K562 (cell line): ENCODE results near the gene CCDC15. TPM values are rescaled to one million over a fixed set of nuclear protein-coding genes. Genes with fewer than 3 reads are reported as not detected.

Experiments
- ATAC-seq: fragments of 200-7000 bp; cut with Tn5 transposase; 3 replicates; pipeline ENCODE4 v1.9.1; 2020; ENCODE audit warnings: moderate library complexity
- BruUV-seq: library from RNA; stranded (reverse); fragments of 400-500 nt; replicated peaks from 2 replicates; lab custom pipeline; 2021; lab: Mats Ljungman, UMichigan
- CTCF ChIA-PET: fragments of 300-600 bp; formaldehyde crosslinking; extraction: SDS; loops from one replicate; lab custom pipeline; 2021; ENCODE audit warnings: low intra/inter-chr PET ratio; lab: Yijun Ruan, JAX
- POLR2A ChIA-PET: fragments of 300-600, 350-650 bp; sonication (Branson Sonifier 250); formaldehyde crosslinking; extraction: SDS; loops from one replicate; lab custom pipeline; 2021; ENCODE audit warnings: antibody characterized with exemption, inconsistent platforms; lab: Yijun Ruan, JAX
- DNase-seq, 4 experiments: peaks; one replicate each; pipeline versions ENCODE4 v3.0.0 to v3.0.0-alpha.2; 2011 to 2018; ENCODE audit warnings: low spot score in 3 of 4, mixed read lengths in 3 of 4; ENCODE audit errors: extremely low read depth in 1 of 4
- FAIRE-seq: peaks from 2 replicates; lab custom pipeline; 2011; peaks lifted over from hg19 to GRCh38; lab: Jason Lieb, UNC
- H2AFZ ChIP-seq: 2 replicates; pipeline ENCODE4 v1.6.0; 2011; ENCODE audit warnings: low read depth, low read length, control low read depth, inconsistent platforms
- H3K27ac ChIP-seq: fragments of 200-600 bp; 3 replicates; pipeline ENCODE4 v1.8.0; 2011; ENCODE audit warnings: low read depth, mild to moderate bottlenecking, control low read depth, inconsistent platforms, low read length, moderate library complexity, mixed read lengths; ENCODE audit errors: extremely low read depth
- H3K27me3 ChIP-seq, 2 experiments: fragments of 300-600 bp in 1 of 2; 2 replicates in 1 of 2; 3 replicates in 1 of 2; pipeline versions ENCODE4 v1.6.0 to v1.8.0; 2011; ENCODE audit warnings: inconsistent platforms in 2 of 2, low read length in 2 of 2, mild to moderate bottlenecking in 1 of 2, mixed read lengths in 1 of 2, moderate library complexity in 1 of 2; ENCODE audit not compliant: control insufficient read depth in 2 of 2, insufficient read depth in 2 of 2
- H3K36me3 ChIP-seq: fragments of 300-600 bp; 3 replicates; pipeline ENCODE4 v1.8.0; 2011; ENCODE audit warnings: mild to moderate bottlenecking, low read length, inconsistent platforms; ENCODE audit not compliant: control insufficient read depth, insufficient read depth
- H3K4me1 ChIP-seq, 2 experiments: fragments of 200-600 bp in 1 of 2; replicated peaks in 1 of 2; 2 replicates in 1 of 2; 3 replicates in 1 of 2; pipeline versions ENCODE4 v1.5.1 to v1.8.0; 2011; ENCODE audit warnings: inconsistent platforms in 2 of 2, low read length in 2 of 2, mild to moderate bottlenecking in 1 of 2, mixed read lengths in 1 of 2, moderate library complexity in 1 of 2; ENCODE audit not compliant: control insufficient read depth in 2 of 2, insufficient read depth in 2 of 2
- H3K4me2 ChIP-seq: 2 replicates; pipeline ENCODE4 v1.6.1; 2011; ENCODE audit warnings: low read length, control low read depth, inconsistent platforms, mixed read lengths; ENCODE audit not compliant: insufficient read depth
- H3K4me3 ChIP-seq: fragments of 200-600 bp; sonication (generic), shearing (Covaris generic); 2 replicates; pipeline ENCODE4 v1.5.1; 2016; ENCODE audit warnings: control low read depth, inconsistent platforms
- H3K79me2 ChIP-seq: fragments of 200-600 bp; 3 replicates; pipeline ENCODE4 v1.8.0; 2011; ENCODE audit warnings: low read length, inconsistent platforms; ENCODE audit not compliant: control insufficient read depth, insufficient read depth
- H3K9ac ChIP-seq, 2 experiments: 2 replicates each; pipeline versions ENCODE4 v1.6.0 to v1.6.1; 2011; ENCODE audit warnings: low read depth in 2 of 2, low read length in 2 of 2, control low read depth in 1 of 2, inconsistent platforms in 1 of 2, mild to moderate bottlenecking in 1 of 2, mixed read lengths in 1 of 2; ENCODE audit not compliant: insufficient read depth in 1 of 2
- H3K9me1 ChIP-seq: one replicate; pipeline ENCODE4 v1.6.0; 2011; ENCODE audit warnings: inconsistent platforms, mild to moderate bottlenecking, low read length, moderate library complexity; ENCODE audit not compliant: control insufficient read depth, insufficient read depth
- H3K9me3 ChIP-seq: replicated peaks from 2 replicates; pipeline ENCODE4 v1.5.1; 2011; ENCODE audit warnings: low read depth, low read length, inconsistent platforms; ENCODE audit not compliant: control insufficient read depth, insufficient read depth
- H4K20me1 ChIP-seq: replicated peaks from 2 replicates; pipeline ENCODE4 v1.6.1; 2011; ENCODE audit warnings: low read length, inconsistent platforms, mixed read lengths; ENCODE audit not compliant: control insufficient read depth, insufficient read depth
- ASH1L ChIP-seq: fragments of 450-650 bp; IDR thresholded peaks from 2 replicates; pipeline ENCODE4 v1.6.1; 2018; ENCODE audit warnings: borderline replicate concordance, mild to moderate bottlenecking, low read depth; ENCODE audit not compliant: partially characterized antibody
- BCL6 ChIP-seq: fragments of 250-450 bp; sonication (Bioruptor Pico); IDR thresholded peaks from 2 replicates; pipeline ENCODE4 v1.4.0; 2020
- BRF1 ChIP-seq: IDR thresholded peaks from 3 replicates; pipeline ENCODE4 v1.6.1; 2011; ENCODE audit warnings: borderline replicate concordance, mild to moderate bottlenecking; ENCODE audit not compliant: insufficient read length; ENCODE audit errors: extremely low read depth
- CBFA2T3 ChIP-seq: fragments of 450-650 bp; IDR thresholded peaks from 2 replicates; pipeline ENCODE4 v1.6.1; 2017
- EWSR1 ChIP-seq: fragments of 450-650 bp; IDR thresholded peaks from 2 replicates; pipeline ENCODE4 v1.6.1; 2018; ENCODE audit warnings: borderline replicate concordance, mild to moderate bottlenecking, low read depth, moderate library complexity; ENCODE audit not compliant: partially characterized antibody
- GATA2 ChIP-seq: sonication (generic); formaldehyde crosslinking; IDR thresholded peaks from 2 replicates; pipeline ENCODE4 v1.4.0; 2020; ENCODE audit warnings: mild to moderate bottlenecking, missing genetic modification reagents
- LEF1 ChIP-seq: fragments of 450-650 bp; IDR thresholded peaks from 2 replicates; pipeline ENCODE4 v1.6.1; 2016; ENCODE audit warnings: mild to moderate bottlenecking
- OTX1 ChIP-seq: fragments of 450-650 bp; formaldehyde crosslinking; IDR thresholded peaks from 2 replicates; pipeline ENCODE4 v1.4.0; 2022; ENCODE audit warnings: mild to moderate bottlenecking
- PHF8 ChIP-seq: fragments of 200-600 bp; sonication (generic); IDR thresholded peaks from 2 replicates; pipeline ENCODE4 v1.6.1; 2012; ENCODE audit warnings: mixed run types, mild to moderate bottlenecking, inconsistent platforms, low read length, moderate library complexity, borderline replicate concordance
- SP2 ChIP-seq: IDR thresholded peaks from 2 replicates; pipeline ENCODE4 v1.6.1; 2011; ENCODE audit warnings: mild to moderate bottlenecking, low read depth, low read length, moderate library complexity; ENCODE audit not compliant: poor library complexity, severe bottlenecking; ENCODE audit errors: extremely low read depth
- SRSF1 ChIP-seq: fragments of 200-400 bp; formaldehyde crosslinking; IDR thresholded peaks from 2 replicates; pipeline ENCODE4 v1.6.1; 2017; ENCODE audit warnings: mild to moderate bottlenecking, low read depth, low read length, moderate library complexity
- TBP ChIP-seq: optimal IDR thresholded peaks from 2 replicates; pipeline ENCODE3; 2011; ENCODE audit warnings: low read depth, low read length, improper control_type of control experiment
- TSC22D4 ChIP-seq: fragments of 450-650 bp; IDR thresholded peaks from 2 replicates; pipeline ENCODE4 v1.6.1; 2016; ENCODE audit warnings: missing genetic modification characterization, missing biosample characterization, control low read depth
- XRCC3 ChIP-seq: fragments of 450-650 bp; IDR thresholded peaks from 2 replicates; pipeline ENCODE4 v1.6.1; 2017; ENCODE audit warnings: mild to moderate bottlenecking, moderate library complexity
- XRCC5 ChIP-seq: fragments of 200-400 bp; formaldehyde crosslinking; IDR thresholded peaks from 2 replicates; pipeline ENCODE4 v1.6.1; 2017; ENCODE audit warnings: low read depth, mild to moderate bottlenecking, low read length
- ZNF347 ChIP-seq: fragments of 450-650 bp; formaldehyde crosslinking; IDR thresholded peaks from 2 replicates; pipeline ENCODE4 v1.4.0; 2020; ENCODE audit warnings: low read depth, mild to moderate bottlenecking, moderate library complexity
- WGBS: fragments of 100-300 bp; shearing (Covaris generic); methylation state at CpG from one replicate; pipeline ENCODE4 v1.1.6; 2016; ENCODE audit warnings: low coverage, mixed read lengths; ENCODE audit not compliant: insufficient coverage; ENCODE audit errors: missing lambda C conversion rate; 5-methylcytosine and 5-hydroxymethylcytosine counted together
- in situ Hi-C: fragments of 300-500 bp; cut with MboI; formaldehyde crosslinking; loops from 4 replicates; pipeline ENCODE4 v1.15.0; 2018; ENCODE audit warnings: inconsistent platforms, mixed read lengths
- intact Hi-C: fragments of 100-400 bp; cut with micrococcal nuclease; formaldehyde crosslinking; loops from 2 replicates; pipeline ENCODE4 v1.14.2; 2022
- polyA plus RNA-seq, 8 experiments: library from polyadenylated mRNA; depleted of rRNA in 4 of 8; stranded (reverse) in 5 of 8; unstranded in 3 of 8; fragments of >200 nt; fragmentation: Nextera tagmentation in 2 of 8; fragmentation: Illumina TruSeq in 1 of 8; extraction: Ambion mirVana in 2 of 8; extraction: Trizol in 1 of 8; gene quantifications; 2 replicates each; pipeline versions ENCODE4 v1.2.1 to v1.2.3, GENCODE V29; 2011 to 2014; ENCODE audit warnings: inconsistent platforms in 1 of 8, missing spikeins in 1 of 8
- total RNA-seq, 7 experiments: library from RNA; depleted of rRNA in 6 of 7; stranded (reverse); fragments of >200 nt in 6 of 7; fragmentation: Illumina TruSeq in 2 of 7; extraction: Trizol in 2 of 7; gene quantifications; 2 replicates each; pipeline versions ENCODE4 v1.2.1 to v1.2.3, GENCODE V29; 2011 to 2021; ENCODE audit warnings: low replicate concordance in 1 of 7
- TF ChIP-seq, protein P1 (sequence below): sonication (generic); formaldehyde crosslinking; IDR thresholded peaks from 2 replicates; pipeline ENCODE4 v1.8.0; 2022; ENCODE audit warnings: mild to moderate bottlenecking, missing genetic modification reagents, borderline replicate concordance

The CCDC15 gene
- total and polyA plus RNA-seq, 9 of the 15 experiments (the other 6 are each of a cell fraction or from before 2014, with no cell fraction given): 1.9 to 9.2 (median 3.9) TPM

DNA sequence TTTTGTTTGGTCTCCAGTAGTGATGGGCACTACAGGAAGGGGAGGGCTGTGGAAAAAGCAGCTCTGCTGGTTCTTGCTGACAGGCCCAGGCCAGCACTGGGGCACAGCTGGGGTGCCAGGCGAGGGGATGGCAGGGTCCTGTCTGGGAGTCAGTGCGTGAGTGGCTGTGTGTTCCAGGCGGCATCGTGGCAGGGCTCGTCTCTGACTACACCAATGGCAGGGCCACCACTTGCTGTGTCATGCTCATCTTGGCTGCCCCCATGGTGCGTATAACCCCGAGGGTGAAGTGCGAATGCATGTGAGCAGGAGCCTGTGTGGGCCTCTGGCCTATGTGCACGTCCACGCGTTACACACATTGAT, 130.0 kb downstream of the CCDC15 start:
- Histone ChIP-seq H3K79me2 (no peaks in the 10 kb centered on the region), H3K27me3 (no peaks in the 10 kb centered on the region), H3K4me3 (no peak overlapping the region), H3K4me1 (peaks cover 0 to 5% of the 10 kb centered on the region in 2 experiments; a peak in 2 of 5 replicates), H3K9ac (peak overlapping the region in 1 of 2 experiments; percentile 23; a peak in 1 of 4 replicates), H2AFZ (no peak overlapping the region), H3K27ac (no peak overlapping the region), H4K20me1 (no peaks in the 10 kb centered on the region), H3K9me1 (no peaks in the 10 kb centered on the region), H3K4me2 (no peak overlapping the region), H3K36me3 (no peaks in the 10 kb centered on the region), H3K9me3 (no peaks in the 10 kb centered on the region)
- DNase-seq (no peak), ATAC-seq (no peak), FAIRE-seq (no peak)
- BruUV-seq: no TSS peak
- WGBS: 69% methylated on average over 10 of the region's 11 CpGs
- intact Hi-C loops: no loop called here
- ChIA-PET POLR2A (no interaction called here), CTCF (no interaction called here)
- in situ Hi-C loops: no loop called here
- no peak for TF ChIP-seq SRSF1

DNA sequence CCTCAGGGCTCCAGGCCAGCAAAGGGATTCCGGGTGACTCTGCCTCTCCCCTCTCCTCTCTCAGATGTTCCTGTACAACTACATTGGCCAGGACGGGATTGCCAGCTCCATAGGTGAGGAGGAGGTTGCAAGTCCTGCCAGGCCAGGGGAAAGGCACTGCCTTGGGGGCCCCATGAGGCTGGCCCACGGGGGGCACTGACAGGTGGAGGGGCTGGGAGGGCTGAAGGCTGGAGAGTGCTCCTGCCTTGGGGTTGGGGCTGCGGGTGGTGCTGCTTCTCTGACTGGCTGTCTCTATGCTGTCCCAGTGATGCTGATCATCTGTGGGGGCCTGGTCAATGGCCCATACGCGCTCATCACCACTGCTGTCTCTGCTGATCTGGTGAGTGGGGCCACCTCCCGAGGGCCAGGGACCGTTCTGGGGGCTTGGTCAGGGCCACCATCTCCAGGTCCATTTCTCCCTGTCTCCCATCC, 130.8 kb downstream of the CCDC15 start:
- Histone ChIP-seq H3K27me3 (no peaks in the 10 kb centered on the region), H4K20me1 (no peaks in the 10 kb centered on the region), H3K79me2 (no peaks in the 10 kb centered on the region), H3K4me1 (no peaks in the 10 kb centered on the region; a peak in 1 of 5 replicates), H3K36me3 (no peaks in the 10 kb centered on the region), H3K4me2 (no peak overlapping the region), H2AFZ (no peak overlapping the region), H3K27ac (no peak overlapping the region), H3K9ac (no peak overlapping the region), H3K9me3 (no peaks in the 10 kb centered on the region), H3K9me1 (no peaks in the 10 kb centered on the region), H3K4me3 (no peak overlapping the region)
- ChIA-PET POLR2A (interaction anchor here (0.6 kb wide), 1 partner anchor 624 kb away, joined by 4 read pairs; no protein-coding TSS in a partner anchor), CTCF (no interaction called here)
- DNase-seq (no peak), FAIRE-seq (no peak), ATAC-seq (no peak)
- in situ Hi-C loops (no loop called here), intact Hi-C loops (no loop called here)
- 37% methylated on average over 8 of the region's 8 CpGs for WGBS
- TF ChIP-seq LEF1 (no peak), SP2 (no peak), EWSR1 (no peak), OTX1 (no peak), BRF1 (no peak), XRCC3 (no peak), TSC22D4 (tag) (no peak), CBFA2T3 (no peak), TBP (no peak), ZNF347 (no peak), XRCC5 (no peak), BCL6 (CRISPR knock-in tag) (no peak), GATA2 (CRISPR knock-in tag) (no peak), PHF8 (no peak), ASH1L (no peak)
- TF ChIP-seq, protein P1, sequence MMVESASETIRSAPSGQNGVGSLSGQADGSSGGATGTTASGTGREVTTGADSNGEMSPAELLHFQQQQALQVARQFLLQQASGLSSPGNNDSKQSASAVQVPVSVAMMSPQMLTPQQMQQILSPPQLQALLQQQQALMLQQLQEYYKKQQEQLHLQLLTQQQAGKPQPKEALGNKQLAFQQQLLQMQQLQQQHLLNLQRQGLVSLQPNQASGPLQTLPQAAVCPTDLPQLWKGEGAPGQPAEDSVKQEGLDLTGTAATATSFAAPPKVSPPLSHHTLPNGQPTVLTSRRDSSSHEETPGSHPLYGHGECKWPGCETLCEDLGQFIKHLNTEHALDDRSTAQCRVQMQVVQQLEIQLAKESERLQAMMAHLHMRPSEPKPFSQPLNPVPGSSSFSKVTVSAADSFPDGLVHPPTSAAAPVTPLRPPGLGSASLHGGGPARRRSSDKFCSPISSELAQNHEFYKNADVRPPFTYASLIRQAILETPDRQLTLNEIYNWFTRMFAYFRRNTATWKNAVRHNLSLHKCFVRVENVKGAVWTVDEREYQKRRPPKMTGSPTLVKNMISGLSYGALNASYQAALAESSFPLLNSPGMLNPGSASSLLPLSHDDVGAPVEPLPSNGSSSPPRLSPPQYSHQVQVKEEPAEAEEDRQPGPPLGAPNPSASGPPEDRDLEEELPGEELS (CRISPR knock-in tag): no peak
- no TSS peak for BruUV-seq
